ENCODE data around the gene ACAP2.
A peak's percentile ranks its signal among the peaks of the same experiment; 100 is the strongest.
"Not testable (repeated sequence)": the region's sequence is repeated elsewhere in the genome, so short reads cannot be mapped to it uniquely, and the experiment has no call there.

ACAP2 gene

GRCh38 chr3:195442573-195443390 lies at the start of gene ACAP2:
Gene ACAP2 (minus strand): TSS chr3:195443020. CDS start chr3:195442847, 173 bp downstream.
- peak; percentile 98 for DNase-seq (ENCODE audit: low read depth in 2 of 2)

GRCh38 chr3:195475614-195476013 lies 32.8 kb upstream of the ACAP2 start:
- no peak for DNase-seq (ENCODE audit: low read depth in 2 of 2)

- DNase-seq (ENCODE audit: low read depth in 2 of 2): not testable (repeated sequence)
Measured at GRCh38 chr3:195475116-195475515, 32.3 kb upstream of the ACAP2 start.

- no peak for DNase-seq (ENCODE audit: low read depth in 2 of 2)
Measured at GRCh38 chr3:195468841-195469240, 26.0 kb upstream of the ACAP2 start.

GRCh38 chr3:195468391-195468776 lies 25.6 kb upstream of the ACAP2 start:
- no peak for DNase-seq (ENCODE audit: low read depth in 2 of 2)

- no peak for DNase-seq (ENCODE audit: low read depth in 2 of 2)
Measured at GRCh38 chr3:195467641-195468390, 25.0 kb upstream of the ACAP2 start.

- DNase-seq (ENCODE audit: low read depth in 2 of 2): no peak
Measured at GRCh38 chr3:195466251-195466650, 23.4 kb upstream of the ACAP2 start.

- not testable (repeated sequence) for DNase-seq (ENCODE audit: low read depth in 2 of 2)
Measured at GRCh38 chr3:195462922-195463321, 20.1 kb upstream of the ACAP2 start.

- DNase-seq (ENCODE audit: low read depth in 2 of 2): no peak
Measured at GRCh38 chr3:195462308-195462610, 19.4 kb upstream of the ACAP2 start.

- DNase-seq (ENCODE audit: low read depth in 2 of 2): no peak
Measured at GRCh38 chr3:195461594-195462307, 18.9 kb upstream of the ACAP2 start.

- DNase-seq (ENCODE audit: low read depth in 2 of 2): no peak
Measured at GRCh38 chr3:195460091-195460713, 17.4 kb upstream of the ACAP2 start.

- no peak for DNase-seq (ENCODE audit: low read depth in 2 of 2)
Measured at GRCh38 chr3:195458316-195458717, 15.5 kb upstream of the ACAP2 start.

GRCh38 chr3:195455789-195456188 lies 13.0 kb upstream of the ACAP2 start:
- DNase-seq (ENCODE audit: low read depth in 2 of 2): no peak

GRCh38 chr3:195453236-195453635 lies 10.4 kb upstream of the ACAP2 start:
- no peak for DNase-seq (ENCODE audit: low read depth in 2 of 2)

GRCh38 chr3:195451373-195452015 lies 8.7 kb upstream of the ACAP2 start:
- DNase-seq (ENCODE audit: low read depth in 2 of 2): no peak

GRCh38 chr3:195450731-195451229 lies 8.0 kb upstream of the ACAP2 start:
- DNase-seq (ENCODE audit: low read depth in 2 of 2): no peak

- DNase-seq (ENCODE audit: low read depth in 2 of 2): no peak
Measured at GRCh38 chr3:195448205-195448875, 5.5 kb upstream of the ACAP2 start.

GRCh38 chr3:195447201-195447600 lies 4.4 kb upstream of the ACAP2 start:
- no peak for DNase-seq (ENCODE audit: low read depth in 2 of 2)

GRCh38 chr3:195446359-195446758 lies 3.5 kb upstream of the ACAP2 start:
- DNase-seq (ENCODE audit: low read depth in 2 of 2): no peak

GRCh38 chr3:195445885-195446284 lies 3.1 kb upstream of the ACAP2 start:
- no peak for DNase-seq (ENCODE audit: low read depth in 2 of 2)
